HUDEP-2 (cell line): ENCODE measurements around the gene PTPN5.
A peak's percentile ranks its signal among the peaks of the same experiment; 100 is the strongest.

Experiments
- DNase-seq, 76 experiments: peaks; one replicate each; lab custom pipeline; 2025; ENCODE audit not compliant: unreplicated experiment in 76 of 76; lab: John Stamatoyannopoulos, UW

PTPN5 gene

GRCh38 chr11:18773681-18774080 lies 17.9 kb downstream of the PTPN5 start:
- DNase-seq, result no peak

- no peak for DNase-seq
These were observed 18.5 kb downstream of the PTPN5 start for GRCh38 chr11:18773104-18773503.

- DNase-seq, result no peak
These were observed 19.4 kb downstream of the PTPN5 start for GRCh38 chr11:18772211-18772610.

- DNase-seq, result no peak
These were observed 20.1 kb downstream of the PTPN5 start for GRCh38 chr11:18771266-18772035.

- DNase-seq, result no peak
These were observed 21.0 kb downstream of the PTPN5 start for GRCh38 chr11:18770479-18771125.

- no peak for DNase-seq
These were observed 21.7 kb downstream of the PTPN5 start for GRCh38 chr11:18769802-18770456.

- DNase-seq, result no peak
These were observed 22.6 kb downstream of the PTPN5 start for GRCh38 chr11:18768978-18769377.

GRCh38 chr11:18768472-18768901 lies 23.1 kb downstream of the PTPN5 start:
- DNase-seq, result no peak

GRCh38 chr11:18766015-18766414 lies 25.6 kb downstream of the PTPN5 start:
- DNase-seq, result no peak

GRCh38 chr11:18765554-18765953 lies 26.0 kb downstream of the PTPN5 start:
- no peak for DNase-seq

- no peak for DNase-seq
These were observed 29.9 kb downstream of the PTPN5 start for GRCh38 chr11:18761741-18762140.

GRCh38 chr11:18761144-18761543 lies 30.5 kb downstream of the PTPN5 start:
- DNase-seq, result no peak

- DNase-seq, result no peak
These were observed 33.8 kb downstream of the PTPN5 start for GRCh38 chr11:18757811-18758210.

- no peak for DNase-seq
These were observed 34.7 kb downstream of the PTPN5 start for GRCh38 chr11:18756889-18757288.

- no peak for DNase-seq
These were observed 37.3 kb downstream of the PTPN5 start for GRCh38 chr11:18754308-18754707.

- DNase-seq, result no peak
These were observed 39.1 kb downstream of the PTPN5 start for GRCh38 chr11:18752502-18752901.

GRCh38 chr11:18750944-18751343 lies 40.7 kb downstream of the PTPN5 start:
- no peak for DNase-seq

- no peak for DNase-seq
These were observed 41.8 kb downstream of the PTPN5 start for GRCh38 chr11:18749681-18750319.

GRCh38 chr11:18748766-18749365 lies 42.7 kb downstream of the PTPN5 start:
- DNase-seq, result peak in 19 of 76 experiments; percentile 7 to 100 (median 98)

- DNase-seq, result no peak
These were observed 46.3 kb downstream of the PTPN5 start for GRCh38 chr11:18745251-18745650.
